ENCODE results near the gene CTAGE1.

The CTAGE1 gene

GRCh38 chr18:22420652-22421051, 2.9 kb upstream of the CTAGE1 start:
- Histone ChIP-seq H3K27me3 (ENCODE audit: insufficient read depth, low read length) (no peaks in the 10 kb centered on the region), H2AFZ (ENCODE audit: low read length, unreplicated experiment) (no peak overlapping the region), H3K79me2 (ENCODE audit: control insufficient read depth, insufficient read depth, low read length, unreplicated experiment) (no peaks in the 10 kb centered on the region), H3K4me3 (ENCODE audit: low read depth, low read length) (no peak overlapping the region), H3K36me3 (ENCODE audit: insufficient read depth, low read length) (no peaks in the 10 kb centered on the region), H3K4me1 (ENCODE audit: control insufficient read depth, insufficient read depth, low read length, unreplicated experiment) (peaks cover 9% of the 10 kb centered on the region), H3K27ac (ENCODE audit: low read depth, low read length) (no peak overlapping the region)

GRCh38 chr18:22412176-22412911, 5.4 kb downstream of the CTAGE1 start:
- H3K36me3 ChIP-seq (ENCODE audit: insufficient read depth, low read length): no peaks in the 10 kb centered on the region
- no peaks in the 10 kb centered on the region for H3K27me3 ChIP-seq (ENCODE audit: insufficient read depth, low read length)
- H3K27ac ChIP-seq (ENCODE audit: low read depth, low read length): no peak overlapping the region
- H3K79me2 ChIP-seq (ENCODE audit: control insufficient read depth, insufficient read depth, low read length, unreplicated experiment): no peaks in the 10 kb centered on the region
- no peaks in the 10 kb centered on the region for H3K4me1 ChIP-seq (ENCODE audit: control insufficient read depth, insufficient read depth, low read length, unreplicated experiment)
- no peak overlapping the region for H2AFZ ChIP-seq (ENCODE audit: low read length, unreplicated experiment)
- no peak overlapping the region for H3K4me3 ChIP-seq (ENCODE audit: low read depth, low read length)

DNA sequence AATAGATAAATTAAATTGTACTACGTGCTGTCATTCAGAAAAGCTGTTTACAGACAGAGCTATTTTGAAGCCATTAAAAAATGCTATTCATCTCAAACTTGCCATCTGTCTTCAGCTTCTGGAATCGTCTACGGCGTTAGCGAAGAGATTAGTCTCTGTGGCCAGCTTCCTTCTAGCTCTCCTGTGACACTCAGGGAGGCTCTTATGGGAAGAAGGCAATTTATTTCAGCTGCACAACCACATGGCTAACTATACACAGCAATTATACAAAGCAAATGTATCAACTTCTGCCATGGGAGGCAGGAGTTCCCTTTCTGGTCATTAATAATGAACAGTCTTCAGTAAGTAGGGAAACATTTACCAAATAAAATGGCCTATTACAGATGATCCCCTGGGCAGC, 6.3 kb downstream of the CTAGE1 start:
- no peaks in the 10 kb centered on the region for H3K79me2 ChIP-seq (ENCODE audit: control insufficient read depth, insufficient read depth, low read length, unreplicated experiment)
- H3K4me3 ChIP-seq (ENCODE audit: low read depth, low read length): no peak overlapping the region
- H3K27ac ChIP-seq (ENCODE audit: low read depth, low read length): no peak overlapping the region
- H3K4me1 ChIP-seq (ENCODE audit: control insufficient read depth, insufficient read depth, low read length, unreplicated experiment): no peaks in the 10 kb centered on the region
- H3K36me3 ChIP-seq (ENCODE audit: insufficient read depth, low read length): no peaks in the 10 kb centered on the region
- no peaks in the 10 kb centered on the region for H3K27me3 ChIP-seq (ENCODE audit: insufficient read depth, low read length)
- H2AFZ ChIP-seq (ENCODE audit: low read length, unreplicated experiment): no peak overlapping the region

DNA sequence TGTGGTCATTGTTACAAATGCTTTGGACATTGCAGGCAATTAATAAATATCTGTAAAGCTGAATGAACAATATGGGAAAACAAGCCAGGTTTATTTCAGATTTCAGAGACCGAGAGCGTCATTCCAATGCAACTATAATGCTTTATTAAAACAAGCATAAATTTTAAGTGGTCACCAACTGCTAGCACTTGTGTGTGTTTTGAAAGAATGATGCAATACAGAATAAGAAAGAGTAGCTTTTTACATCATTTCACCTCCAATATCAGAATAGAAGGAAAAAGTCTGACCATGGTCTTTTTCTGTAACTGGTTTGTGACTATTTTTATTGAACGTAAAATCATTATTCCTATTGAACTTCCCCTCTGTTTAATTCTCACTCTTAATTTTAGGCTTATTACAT, 7.6 kb downstream of the CTAGE1 start:
- no peak overlapping the region for H3K27ac ChIP-seq (ENCODE audit: low read depth, low read length)
- H3K79me2 ChIP-seq (ENCODE audit: control insufficient read depth, insufficient read depth, low read length, unreplicated experiment): no peaks in the 10 kb centered on the region
- no peak overlapping the region for H2AFZ ChIP-seq (ENCODE audit: low read length, unreplicated experiment)
- H3K4me1 ChIP-seq (ENCODE audit: control insufficient read depth, insufficient read depth, low read length, unreplicated experiment): no peaks in the 10 kb centered on the region
- H3K27me3 ChIP-seq (ENCODE audit: insufficient read depth, low read length): no peaks in the 10 kb centered on the region
- H3K4me3 ChIP-seq (ENCODE audit: low read depth, low read length): no peak overlapping the region
- 0 out of 2 replicates have a peak, but pooled peaks cover under 1% of the 10 kb centered on the region for H3K36me3 ChIP-seq (ENCODE audit: insufficient read depth, low read length)

- H3K4me1 ChIP-seq (ENCODE audit: control insufficient read depth, insufficient read depth, low read length, unreplicated experiment): no peaks in the 10 kb centered on the region
- no peaks in the 10 kb centered on the region for H3K79me2 ChIP-seq (ENCODE audit: control insufficient read depth, insufficient read depth, low read length, unreplicated experiment)
Observed at GRCh38 chr18:22409445-22409844, 8.3 kb downstream of the CTAGE1 start.

GRCh38 chr18:22408059-22408458, 9.7 kb downstream of the CTAGE1 start:
- peaks cover 3% of the 10 kb centered on the region; the same call in 1 of the 2 replicates for H3K36me3 ChIP-seq (ENCODE audit: insufficient read depth, low read length)

More at GRCh38 chr18:22409445-22409844, 8.3 kb downstream of the CTAGE1 start:
- no peak overlapping the region for H3K27ac ChIP-seq (ENCODE audit: low read depth, low read length)
- no peak overlapping the region for H3K4me3 ChIP-seq (ENCODE audit: low read depth, low read length)
- H3K27me3 ChIP-seq (ENCODE audit: insufficient read depth, low read length): no peaks in the 10 kb centered on the region
- peaks cover 3% of the 10 kb centered on the region; the same call in 1 of the 2 replicates for H3K36me3 ChIP-seq (ENCODE audit: insufficient read depth, low read length)
- no peak overlapping the region for H2AFZ ChIP-seq (ENCODE audit: low read length, unreplicated experiment)

DNA sequence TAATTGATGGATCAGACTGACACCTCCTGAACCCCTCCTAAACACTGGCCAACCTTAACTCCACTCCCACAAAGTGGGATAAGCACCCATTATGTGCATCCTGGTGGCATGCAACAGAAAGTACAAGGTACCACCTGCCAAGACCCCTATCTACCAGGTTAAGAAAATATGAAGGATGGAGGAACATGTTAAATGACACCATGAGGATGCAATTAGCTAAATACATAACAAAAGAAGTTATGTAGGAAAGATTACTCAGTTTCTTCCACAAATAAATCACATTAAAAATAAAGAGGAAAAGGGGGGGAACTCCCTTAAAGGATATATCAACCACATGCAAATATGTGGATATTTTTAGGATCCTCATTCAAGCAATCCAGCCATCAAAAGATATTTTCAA, 12.6 kb downstream of the CTAGE1 start:
- Histone ChIP-seq H3K36me3 (ENCODE audit: insufficient read depth, low read length) (peaks cover 3% of the 10 kb centered on the region; the same call in 1 of the 2 replicates), H3K79me2 (ENCODE audit: control insufficient read depth, insufficient read depth, low read length, unreplicated experiment) (no peaks in the 10 kb centered on the region), H2AFZ (ENCODE audit: low read length, unreplicated experiment) (no peak overlapping the region), H3K27me3 (ENCODE audit: insufficient read depth, low read length) (no peaks in the 10 kb centered on the region), H3K4me3 (ENCODE audit: low read depth, low read length) (no peak overlapping the region), H3K4me1 (ENCODE audit: control insufficient read depth, insufficient read depth, low read length, unreplicated experiment) (peaks cover 2% of the 10 kb centered on the region), H3K27ac (ENCODE audit: low read depth, low read length) (no peak overlapping the region)

More at GRCh38 chr18:22408059-22408458, 9.7 kb downstream of the CTAGE1 start:
- Histone ChIP-seq H3K79me2 (ENCODE audit: control insufficient read depth, insufficient read depth, low read length, unreplicated experiment) (no peaks in the 10 kb centered on the region), H3K4me1 (ENCODE audit: control insufficient read depth, insufficient read depth, low read length, unreplicated experiment) (no peaks in the 10 kb centered on the region), H3K4me3 (ENCODE audit: low read depth, low read length) (no peak overlapping the region), H3K27ac (ENCODE audit: low read depth, low read length) (no peak overlapping the region), H2AFZ (ENCODE audit: low read length, unreplicated experiment) (no peak overlapping the region), H3K27me3 (ENCODE audit: insufficient read depth, low read length) (no peaks in the 10 kb centered on the region)

GRCh38 chr18:22403950-22404349, 13.8 kb downstream of the CTAGE1 start:
- Histone ChIP-seq H2AFZ (ENCODE audit: low read length, unreplicated experiment) (no peak overlapping the region), H3K4me3 (ENCODE audit: low read depth, low read length) (no peak overlapping the region), H3K36me3 (ENCODE audit: insufficient read depth, low read length) (peaks cover 3% of the 10 kb centered on the region; the same call in 1 of the 2 replicates)

DNA sequence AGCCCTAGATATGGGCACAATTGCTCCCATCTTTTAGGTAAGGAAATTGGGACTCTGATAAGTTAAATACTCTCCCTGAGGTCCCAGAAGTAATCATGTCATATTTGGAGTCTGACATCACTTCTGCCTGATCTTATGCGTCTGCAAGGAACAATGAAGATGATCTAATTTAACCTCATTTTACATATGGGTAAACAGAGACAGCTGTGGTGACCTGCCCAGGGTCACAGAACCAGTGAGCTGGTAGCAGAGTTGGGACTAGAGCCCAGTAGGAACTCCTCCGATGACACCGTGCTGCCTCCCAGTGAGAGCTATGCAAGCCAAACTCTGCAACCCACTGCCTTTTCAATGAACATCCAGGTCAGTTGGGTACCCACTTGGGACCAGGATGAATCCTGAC, 17.8 kb downstream of the CTAGE1 start:
- Histone ChIP-seq H3K27me3 (ENCODE audit: insufficient read depth, low read length) (no peaks in the 10 kb centered on the region), H3K79me2 (ENCODE audit: control insufficient read depth, insufficient read depth, low read length, unreplicated experiment) (no peaks in the 10 kb centered on the region)

More at GRCh38 chr18:22403950-22404349, 13.8 kb downstream of the CTAGE1 start:
- Histone ChIP-seq H3K27me3 (ENCODE audit: insufficient read depth, low read length) (no peaks in the 10 kb centered on the region), H3K27ac (ENCODE audit: low read depth, low read length) (no peak overlapping the region), H3K79me2 (ENCODE audit: control insufficient read depth, insufficient read depth, low read length, unreplicated experiment) (no peaks in the 10 kb centered on the region), H3K4me1 (ENCODE audit: control insufficient read depth, insufficient read depth, low read length, unreplicated experiment) (peaks cover 8% of the 10 kb centered on the region)

GRCh38 chr18:22398464-22398863, 19.3 kb downstream of the CTAGE1 start:
- Histone ChIP-seq H3K79me2 (ENCODE audit: control insufficient read depth, insufficient read depth, low read length, unreplicated experiment) (no peaks in the 10 kb centered on the region), H2AFZ (ENCODE audit: low read length, unreplicated experiment) (no peak overlapping the region), H3K36me3 (ENCODE audit: insufficient read depth, low read length) (no peaks in the 10 kb centered on the region), H3K27ac (ENCODE audit: low read depth, low read length) (no peak overlapping the region), H3K27me3 (ENCODE audit: insufficient read depth, low read length) (no peaks in the 10 kb centered on the region), H3K4me1 (ENCODE audit: control insufficient read depth, insufficient read depth, low read length, unreplicated experiment) (peaks cover 8% of the 10 kb centered on the region), H3K4me3 (ENCODE audit: low read depth, low read length) (no peak overlapping the region)

More for the DNA sequence above, 17.8 kb downstream of the CTAGE1 start:
- peaks cover 8% of the 10 kb centered on the region for H3K4me1 ChIP-seq (ENCODE audit: control insufficient read depth, insufficient read depth, low read length, unreplicated experiment)
- H3K27ac ChIP-seq (ENCODE audit: low read depth, low read length): no peak overlapping the region
- H3K4me3 ChIP-seq (ENCODE audit: low read depth, low read length): no peak overlapping the region
- peaks cover 1% of the 10 kb centered on the region; the same call in 1 of the 2 replicates for H3K36me3 ChIP-seq (ENCODE audit: insufficient read depth, low read length)
- H2AFZ ChIP-seq (ENCODE audit: low read length, unreplicated experiment): no peak overlapping the region

GRCh38 chr18:22394428-22394827, 23.3 kb downstream of the CTAGE1 start:
- H2AFZ ChIP-seq (ENCODE audit: low read length, unreplicated experiment): no peak overlapping the region
- no peaks in the 10 kb centered on the region for H3K36me3 ChIP-seq (ENCODE audit: insufficient read depth, low read length)

More at GRCh38 chr18:22394428-22394827, 23.3 kb downstream of the CTAGE1 start:
- Histone ChIP-seq H3K79me2 (ENCODE audit: control insufficient read depth, insufficient read depth, low read length, unreplicated experiment) (no peaks in the 10 kb centered on the region), H3K4me1 (ENCODE audit: control insufficient read depth, insufficient read depth, low read length, unreplicated experiment) (peaks cover 17% of the 10 kb centered on the region), H3K27ac (ENCODE audit: low read depth, low read length) (no peak overlapping the region), H3K27me3 (ENCODE audit: insufficient read depth, low read length) (no peaks in the 10 kb centered on the region), H3K4me3 (ENCODE audit: low read depth, low read length) (no peak overlapping the region)
